Loucy (cell line): ENCODE measurements around the gene NUP35.
A peak's percentile ranks its signal among the peaks of the same experiment; 100 is the strongest.

Experiments used
- H2AFZ ChIP-seq: fragments of 200-600 bp; sonication (generic); 2 replicates; pipeline ENCODE4 v1.6.0; 2016; ENCODE audit warnings: antibody characterized with exemption, mild to moderate bottlenecking, low read length, moderate library complexity
- H3F3A ChIP-seq: fragments of 200-600 bp; 2 replicates; pipeline ENCODE4 v1.6.0; 2016; ENCODE audit warnings: antibody characterized with exemption, low read depth, mild to moderate bottlenecking
- H3K27me3 ChIP-seq: fragments of 200-600 bp; sonication (generic); 2 replicates; pipeline ENCODE4 v1.6.1; 2014; ENCODE audit warnings: low read length, mild to moderate bottlenecking; ENCODE audit not compliant: insufficient read depth, poor library complexity, severe bottlenecking
- H3K36me3 ChIP-seq: fragments of 200-600 bp; sonication (generic); 2 replicates; pipeline ENCODE4 v1.6.1; 2016; ENCODE audit warnings: low read length; ENCODE audit not compliant: insufficient read depth
- H3K4me1 ChIP-seq: fragments of 200-600 bp; sonication (generic); 2 replicates; pipeline ENCODE4 v1.5.1; 2014; ENCODE audit warnings: low read length, mild to moderate bottlenecking; ENCODE audit not compliant: insufficient read depth, poor library complexity, severe bottlenecking
- H3K4me2 ChIP-seq: fragments of 200-600 bp; sonication (generic); 2 replicates; pipeline ENCODE4 v1.6.0; 2014; ENCODE audit warnings: antibody characterized with exemption, low read length, low read depth, mild to moderate bottlenecking; ENCODE audit not compliant: poor library complexity, severe bottlenecking
- H3K4me3 ChIP-seq: fragments of 200-600 bp; sonication (generic); 2 replicates; pipeline ENCODE4 v1.5.1; 2014; ENCODE audit warnings: low read length, mild to moderate bottlenecking, mixed read lengths; ENCODE audit not compliant: poor library complexity, severe bottlenecking
- H3K79me2 ChIP-seq: fragments of 200-600 bp; sonication (generic); 2 replicates; pipeline ENCODE4 v1.6.1; 2014; ENCODE audit warnings: low read length; ENCODE audit not compliant: insufficient read depth
- H3K9ac ChIP-seq: fragments of 200-600 bp; sonication (generic); 2 replicates; pipeline ENCODE4 v1.6.0; 2014; ENCODE audit warnings: mild to moderate bottlenecking, low read depth, low read length, moderate library complexity; ENCODE audit not compliant: poor library complexity, severe bottlenecking
- H3K9me2 ChIP-seq: fragments of 200-600 bp; sonication (generic); replicated peaks from 2 replicates; pipeline ENCODE4 v1.6.1; 2016; ENCODE audit warnings: low read depth, low read length, mixed read lengths
- H3K9me3 ChIP-seq: fragments of 200-600 bp; sonication (generic); 2 replicates; pipeline ENCODE4 v1.6.1; 2014; ENCODE audit warnings: mild to moderate bottlenecking, antibody characterized with exemption, low read length, low read depth; ENCODE audit not compliant: insufficient read depth
- H4K20me1 ChIP-seq: fragments of 200-600 bp; sonication (generic); 2 replicates; pipeline ENCODE4 v1.6.0; 2014; ENCODE audit warnings: antibody characterized with exemption, low read length, mild to moderate bottlenecking; ENCODE audit not compliant: insufficient read depth, poor library complexity, severe bottlenecking
- CTCF ChIP-seq: fragments of 200-600 bp; sonication (generic); conservative IDR thresholded peaks from 2 replicates; pipeline ENCODE4 v1.5.1; 2014; ENCODE audit warnings: mild to moderate bottlenecking, antibody characterized with exemption, low read length
- EZH2phosphoT487 ChIP-seq: fragments of 200-600 bp; IDR thresholded peaks from 2 replicates; pipeline ENCODE4 v1.6.1; 2018; ENCODE audit warnings: antibody characterized with exemption, mild to moderate bottlenecking, moderate library complexity, borderline replicate concordance

Gene NUP35

GRCh38 chr2:183124222-183124956 is at the start of gene NUP35:
NUP35 (plus strand) TSS chr2:183124443; CDS start chr2:183124458, 15 bp downstream.
- TF ChIP-seq EZH2phosphoT487 = no peak
- TF ChIP-seq CTCF = no peak
- H3K4me1 ChIP-seq = peaks cover 37% of the 10 kb centered on the region
- peaks cover 42% of the 10 kb centered on the region for H4K20me1 ChIP-seq
- H3K4me2 ChIP-seq = peak within 1 kb of the TSS; percentile 87
- peak within 1 kb of the TSS; percentile 78 for H3K9ac ChIP-seq
- peaks cover 49% of the 10 kb centered on the region for H3K79me2 ChIP-seq
- peak within 1 kb of the TSS; percentile 98 for H3K4me3 ChIP-seq
- no peaks in the 10 kb centered on the region for H3K9me2 ChIP-seq
- H3F3A ChIP-seq = no peaks in the 10 kb centered on the region
- peak within 1 kb of the TSS; percentile 100 for H2AFZ ChIP-seq
- H3K9me3 ChIP-seq = no peaks in the 10 kb centered on the region
- H3K36me3 ChIP-seq = peaks cover 9% of the 10 kb centered on the region
- peaks cover 32% of the 10 kb centered on the region for H3K27me3 ChIP-seq

DNA sequence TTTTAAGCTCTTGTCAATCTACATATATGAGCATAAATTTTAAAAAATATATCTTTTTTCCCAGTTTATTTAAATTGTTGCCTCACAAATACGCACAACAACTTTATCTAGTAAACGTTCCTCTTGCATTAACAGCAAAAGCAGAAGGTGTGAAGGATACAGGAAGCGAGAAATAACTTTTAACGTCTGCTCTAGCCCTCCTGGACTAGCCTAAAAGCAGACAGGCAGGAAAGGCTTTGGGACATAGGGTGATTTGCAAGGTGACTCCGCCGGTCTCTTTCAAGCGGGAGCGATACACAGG is 46.1 kb upstream of the NUP35 start:
- no peaks in the 10 kb centered on the region for H3K79me2 ChIP-seq
- H3F3A ChIP-seq = no peaks in the 10 kb centered on the region
- H3K4me1 ChIP-seq = no peaks in the 10 kb centered on the region
- no peaks in the 10 kb centered on the region for H3K9me3 ChIP-seq
- H3K4me2 ChIP-seq = no peak overlapping the region
- TF ChIP-seq EZH2phosphoT487 (no peak), CTCF (no peak)
- H3K4me3 ChIP-seq = no peak overlapping the region
- no peaks in the 10 kb centered on the region for H3K9me2 ChIP-seq
- no peak overlapping the region for H2AFZ ChIP-seq
- H3K27me3 ChIP-seq = no peaks in the 10 kb centered on the region
- no peaks in the 10 kb centered on the region for H4K20me1 ChIP-seq
- no peak overlapping the region for H3K9ac ChIP-seq
- no peaks in the 10 kb centered on the region for H3K36me3 ChIP-seq

DNA sequence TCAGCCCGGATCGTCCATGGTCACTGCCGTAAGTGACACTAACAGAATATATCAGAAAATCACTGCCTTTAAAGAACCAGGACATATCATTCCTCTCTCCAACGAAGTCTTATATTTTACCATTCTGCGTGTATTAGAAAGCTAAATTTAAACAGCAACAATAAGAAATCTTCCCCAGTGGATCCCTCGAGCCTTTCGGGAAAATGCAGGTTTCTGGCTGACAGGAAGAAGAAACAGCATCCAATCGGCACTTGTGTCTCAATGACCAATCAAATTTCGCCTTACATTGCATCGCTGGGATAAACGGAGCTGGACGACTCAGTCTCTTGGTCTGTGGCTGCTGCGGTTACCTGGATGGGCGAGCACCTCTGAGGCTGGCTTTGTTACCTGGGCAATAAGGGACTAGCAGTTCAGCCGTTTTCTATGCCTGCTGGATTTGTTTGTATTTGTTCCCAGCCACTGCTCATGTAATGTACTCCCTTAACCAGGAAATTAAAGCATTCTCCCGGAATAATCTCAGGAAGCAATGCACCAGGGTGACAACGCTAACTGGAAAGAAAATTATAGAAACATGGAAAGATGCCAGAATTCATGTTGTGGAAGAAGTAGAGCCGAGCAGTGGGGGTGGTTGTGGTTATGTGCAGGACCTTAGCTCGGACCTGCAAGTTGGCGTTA is 45.6 kb upstream of the NUP35 start, which contains the start of gene DUSP19:
DUSP19 (plus strand) TSS at position 284 of the 675 bp plus-strand sequence; CDS start at position 471, 187 bp downstream.
- no peaks in the 10 kb centered on the region for H3K9me3 ChIP-seq
- TF ChIP-seq CTCF = no peak
- TF ChIP-seq EZH2phosphoT487 = no peak
- no peaks in the 10 kb centered on the region for H3K4me1 ChIP-seq
- H2AFZ ChIP-seq = peak within 1 kb of the TSS; percentile 46; the same call in 1 of the 2 replicates
- H3K9ac ChIP-seq = no peak within 1 kb of the TSS
- no peaks in the 10 kb centered on the region for H4K20me1 ChIP-seq
- no peaks in the 10 kb centered on the region for H3K9me2 ChIP-seq
- H3F3A ChIP-seq = no peaks in the 10 kb centered on the region
- H3K36me3 ChIP-seq = no peaks in the 10 kb centered on the region
- no peaks in the 10 kb centered on the region for H3K79me2 ChIP-seq
- no peak within 1 kb of the TSS for H3K4me2 ChIP-seq
- H3K27me3 ChIP-seq = no peaks in the 10 kb centered on the region
- H3K4me3 ChIP-seq = no peak within 1 kb of the TSS
